ENCODE measurements around the gene MPC1L.
A peak's percentile ranks its signal among the peaks of the same experiment; 100 is the strongest.
"Not testable (repeated sequence)": the region's sequence is repeated elsewhere in the genome, so short reads cannot be mapped to it uniquely, and the experiment has no call there.

MPC1L gene

GRCh38 chrX:40623139-40623536, at the start of gene MPC1L:
Gene MPC1L, plus strand, starts transcription at chrX:40623428. Its CDS starts 138 bp downstream, at chrX:40623566.
- no peak for DNase-seq

- no peak for DNase-seq
Observed at GRCh38 chrX:40573763-40574162, 49.5 kb upstream of the MPC1L start.

DNA sequence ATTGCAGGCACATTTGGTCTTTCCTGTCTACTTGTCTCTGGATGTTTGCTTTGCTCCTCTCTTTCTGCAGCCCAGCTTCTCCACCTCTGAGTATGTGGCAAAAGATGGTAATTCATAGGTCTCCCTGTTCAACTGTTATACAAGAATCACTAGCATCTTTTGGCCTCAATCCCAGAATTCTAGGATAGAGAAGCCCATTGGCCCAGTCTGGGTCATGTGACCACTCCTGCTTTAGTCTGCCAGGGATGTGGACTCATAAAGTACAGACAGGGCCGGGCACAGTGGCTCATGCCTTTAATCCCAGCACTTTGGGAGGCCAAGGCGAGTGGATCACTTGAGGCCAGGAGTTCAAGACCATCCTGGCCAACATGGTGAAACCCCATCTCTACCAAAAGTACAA, 47.8 kb upstream of the MPC1L start:
- DNase-seq, result not testable (repeated sequence)

- no peak for DNase-seq
Observed at GRCh38 chrX:40576291-40576690, 46.9 kb upstream of the MPC1L start.

- DNase-seq, result no peak
Observed at GRCh38 chrX:40578039-40578695, 45.1 kb upstream of the MPC1L start.

GRCh38 chrX:40579141-40579540, 44.1 kb upstream of the MPC1L start:
- DNase-seq, result no peak

GRCh38 chrX:40579900-40580536, 43.2 kb upstream of the MPC1L start:
- no peak for DNase-seq

DNA sequence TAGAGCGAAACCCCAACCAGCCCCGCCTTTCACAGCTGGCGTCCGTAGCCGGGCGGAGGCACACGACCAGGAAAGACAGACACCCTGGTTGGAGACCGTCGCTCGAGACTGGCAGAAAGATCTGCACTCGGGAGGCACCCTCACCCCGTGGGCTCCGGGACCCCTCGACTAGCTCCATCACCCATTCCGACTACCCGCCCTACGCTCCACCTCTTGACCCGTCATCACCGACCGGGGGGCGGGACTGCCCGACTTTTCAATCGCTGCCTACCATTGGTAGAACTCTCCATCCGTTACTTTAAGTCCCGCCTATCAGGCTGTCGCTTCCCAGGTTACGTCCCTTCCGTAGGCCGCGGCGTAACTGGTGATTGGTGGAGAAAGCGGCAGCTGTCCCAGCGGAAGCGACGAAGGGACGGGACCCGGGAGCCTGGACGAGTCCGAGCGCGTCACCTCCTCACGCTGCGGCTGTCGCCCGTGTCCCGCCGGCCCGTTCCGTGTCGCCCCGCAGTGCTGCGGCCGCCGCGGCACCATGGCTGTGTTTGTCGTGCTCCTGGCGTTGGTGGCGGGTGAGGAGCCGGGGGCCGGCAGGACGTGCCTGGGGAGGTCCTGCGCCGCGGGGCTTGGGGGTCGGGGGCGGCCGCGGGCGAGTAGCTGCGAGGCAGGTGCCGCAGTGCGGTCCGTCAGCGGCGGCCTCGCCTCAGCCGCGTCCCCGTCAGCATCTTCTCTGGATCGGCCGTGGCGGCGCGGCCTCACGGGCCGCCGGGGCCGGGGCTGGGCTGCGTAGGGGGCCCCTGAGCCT, 42.5 kb upstream of the MPC1L start, which contains the start of gene ATP6AP2:
TSS of gene ATP6AP2 (plus strand) at position 434 of the 799 bp plus-strand sequence. CDS start at position 530, 96 bp downstream.
- peak; percentile 89 for DNase-seq

DNA sequence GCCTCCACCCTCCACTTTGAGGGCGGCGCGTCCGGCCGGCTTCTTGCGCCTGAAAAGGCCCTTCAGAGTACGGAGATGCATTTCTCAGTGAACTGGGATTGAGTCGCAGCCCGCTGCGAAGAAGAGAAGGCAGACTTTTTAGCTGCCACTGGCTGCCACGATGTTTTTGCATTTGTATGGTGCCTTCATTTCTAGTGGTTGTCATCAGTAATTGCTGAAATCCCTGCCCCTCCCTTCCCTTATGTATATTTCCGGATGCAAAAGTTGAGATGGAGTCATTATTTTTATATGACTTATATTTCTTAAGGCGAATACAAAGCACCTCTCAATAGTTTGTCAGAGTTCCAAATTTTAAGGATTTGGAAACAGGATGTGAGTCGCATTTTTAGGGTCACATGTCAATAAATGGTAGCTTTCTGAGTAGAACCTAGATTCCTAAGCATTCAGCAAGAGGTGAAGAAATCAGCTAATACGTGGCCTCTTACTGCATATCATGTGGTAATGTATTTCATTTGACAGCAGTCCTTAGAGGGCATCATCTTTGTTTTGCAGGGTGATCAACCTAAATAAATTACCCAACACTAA, 41.8 kb upstream of the MPC1L start:
- no peak for DNase-seq

DNA sequence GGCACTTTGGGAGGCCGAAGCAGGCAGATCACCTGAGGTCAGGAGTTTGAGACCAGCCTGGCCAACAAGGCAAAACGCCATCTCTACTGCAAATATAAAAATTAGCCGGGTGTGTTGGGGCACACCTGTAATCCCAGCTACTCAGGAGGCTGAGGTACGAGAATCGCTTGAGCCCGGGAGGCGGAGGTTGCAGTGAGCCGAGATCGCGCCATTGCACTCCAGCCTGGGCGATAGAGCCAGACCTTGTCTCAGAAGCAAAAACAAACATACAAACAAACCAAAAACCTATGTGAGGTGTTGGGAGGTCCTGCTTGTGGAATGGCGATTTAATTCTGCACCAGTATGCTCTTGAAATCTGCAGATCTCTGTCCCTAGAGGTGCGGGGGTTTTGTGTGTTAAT, 41.0 kb upstream of the MPC1L start:
- not testable (repeated sequence) for DNase-seq

- no peak for DNase-seq
Observed at GRCh38 chrX:40582811-40583210, 40.4 kb upstream of the MPC1L start.

DNA sequence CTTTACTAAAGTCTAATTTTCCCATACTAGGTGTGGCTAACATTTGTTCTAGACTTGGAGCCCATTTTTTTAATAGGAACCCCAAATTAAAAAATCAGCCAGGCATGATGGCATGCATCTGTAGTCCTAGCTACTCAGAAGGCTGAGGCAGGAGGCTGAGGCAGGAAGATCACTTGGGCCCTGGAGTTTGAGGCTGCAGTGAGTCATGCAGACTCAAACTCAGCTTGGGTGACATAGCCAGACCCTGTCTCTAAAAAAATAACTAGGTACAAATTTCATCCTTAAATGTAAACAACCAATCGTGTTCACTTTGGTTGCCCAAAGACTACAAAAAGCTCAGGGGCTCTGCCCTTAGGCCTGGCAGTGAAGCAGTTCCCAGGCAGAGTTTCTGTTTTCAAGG, 35.6 kb upstream of the MPC1L start:
- not testable (repeated sequence) for DNase-seq

- DNase-seq, result not testable (repeated sequence)
Observed at GRCh38 chrX:40589616-40590321, 33.5 kb upstream of the MPC1L start.

DNA sequence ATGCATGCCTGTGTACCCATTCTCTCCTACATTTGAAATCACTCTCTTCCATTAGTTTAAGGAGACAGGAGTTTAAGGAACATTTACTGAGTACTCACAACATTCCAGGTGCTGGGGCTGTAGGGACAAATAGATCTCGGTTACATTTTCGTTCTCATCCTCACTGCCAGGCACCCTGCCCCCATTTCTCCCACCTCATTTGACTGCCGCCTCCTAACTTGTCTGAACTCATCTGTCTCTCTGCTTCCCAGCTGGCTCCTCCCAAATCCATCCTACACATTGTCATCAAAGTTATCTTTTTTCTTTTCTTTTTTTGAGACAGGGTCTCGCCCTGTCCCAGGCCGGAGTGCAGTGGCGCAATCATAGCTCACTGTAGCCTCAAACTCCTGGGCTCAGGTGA, 19.8 kb upstream of the MPC1L start:
- no peak for DNase-seq

GRCh38 chrX:40607381-40607780, 15.8 kb upstream of the MPC1L start:
- DNase-seq, result no peak

DNA sequence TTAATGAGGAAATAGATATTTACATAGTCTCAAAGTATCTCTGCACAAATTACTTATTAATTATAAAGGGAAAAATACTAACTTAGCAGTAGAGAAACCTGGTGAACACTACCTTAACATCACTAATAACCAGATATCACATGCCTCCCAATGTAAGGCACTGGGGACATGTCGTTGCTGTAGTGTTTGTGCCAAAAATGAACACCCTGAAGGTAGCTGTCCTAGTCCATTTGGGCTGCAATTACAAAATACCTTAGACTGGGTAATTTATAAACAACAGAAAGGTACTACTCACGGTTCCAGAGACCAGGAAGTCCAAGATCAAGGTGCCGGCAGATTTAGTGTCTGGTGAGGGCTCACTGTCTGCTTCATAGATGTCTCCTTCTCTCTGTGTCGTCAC, 10.7 kb upstream of the MPC1L start:
- DNase-seq, result no peak

GRCh38 chrX:40615976-40616375, 7.3 kb upstream of the MPC1L start:
- no peak for DNase-seq

- DNase-seq, result no peak
Observed at GRCh38 chrX:40617566-40617965, 5.7 kb upstream of the MPC1L start.

- no peak for DNase-seq
Observed at GRCh38 chrX:40622479-40623138, 619 bp upstream of the MPC1L start.

DNA sequence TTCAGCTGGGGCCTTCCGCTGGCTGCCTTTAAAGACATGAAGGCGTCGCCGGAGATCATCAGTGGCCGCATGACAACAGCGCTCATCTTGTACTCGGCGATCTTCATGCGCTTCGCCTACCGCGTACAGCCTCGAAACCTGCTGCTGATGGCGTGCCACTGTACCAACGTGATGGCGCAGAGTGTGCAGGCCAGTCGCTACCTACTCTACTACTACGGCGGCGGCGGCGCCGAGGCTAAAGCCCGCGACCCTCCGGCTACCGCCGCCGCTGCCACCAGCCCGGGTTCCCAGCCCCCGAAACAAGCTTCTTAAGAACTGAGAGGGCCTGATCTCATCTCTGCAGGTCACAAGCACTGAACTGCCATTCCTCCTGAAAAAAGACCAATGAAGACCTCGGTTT, 437 bp downstream of the MPC1L start:
- DNase-seq, result no peak

- DNase-seq, result no peak
Observed at GRCh38 chrX:40625294-40625693, 2.1 kb downstream of the MPC1L start.

GRCh38 chrX:40628506-40628905, 5.3 kb downstream of the MPC1L start:
- no peak for DNase-seq
